Neuron (in vitro differentiated cells): Measurements from ENCODE around the gene BABAM2.

Experiments used
- H2AFZ ChIP-seq: one replicate; pipeline ENCODE4 v1.6.1; 2013; ENCODE audit warnings: low read depth, mild to moderate bottlenecking, inconsistent platforms, low read length, moderate library complexity
- H3K27me3 ChIP-seq: one replicate; pipeline ENCODE4 v1.6.1; 2013; ENCODE audit warnings: low read length; ENCODE audit not compliant: insufficient read depth
- H3K36me3 ChIP-seq: one replicate; pipeline ENCODE4 v1.6.1; 2013; ENCODE audit warnings: low read length; ENCODE audit not compliant: insufficient read depth
- H3K4me1 ChIP-seq: one replicate; pipeline ENCODE4 v1.6.1; 2013; ENCODE audit warnings: low read length; ENCODE audit not compliant: insufficient read depth
- H3K4me3 ChIP-seq: 2 replicates; pipeline ENCODE4 v1.5.1; 2013; ENCODE audit warnings: mild to moderate bottlenecking, low read length, moderate library complexity
- H3K9me3 ChIP-seq: one replicate; pipeline ENCODE4 v1.6.1; 2013; ENCODE audit warnings: low read length

Gene BABAM2

GRCh38 chr2:27885234-27885633 is 5.3 kb upstream of the BABAM2 start:
- no peaks in the 10 kb centered on the region for H3K36me3 ChIP-seq
- H2AFZ ChIP-seq = no peak overlapping the region
- H3K4me3 ChIP-seq = no peak overlapping the region
- H3K9me3 ChIP-seq = no peaks in the 10 kb centered on the region
- no peaks in the 10 kb centered on the region for H3K27me3 ChIP-seq
- H3K4me1 ChIP-seq = peaks cover 1% of the 10 kb centered on the region

- Histone ChIP-seq H3K27me3 (no peaks in the 10 kb centered on the region), H3K9me3 (no peaks in the 10 kb centered on the region), H3K4me1 (peaks cover 1% of the 10 kb centered on the region), H3K4me3 (no peak overlapping the region), H2AFZ (no peak overlapping the region), H3K36me3 (no peaks in the 10 kb centered on the region)
Observed at GRCh38 chr2:27885661-27886060, 4.9 kb upstream of the BABAM2 start.

DNA sequence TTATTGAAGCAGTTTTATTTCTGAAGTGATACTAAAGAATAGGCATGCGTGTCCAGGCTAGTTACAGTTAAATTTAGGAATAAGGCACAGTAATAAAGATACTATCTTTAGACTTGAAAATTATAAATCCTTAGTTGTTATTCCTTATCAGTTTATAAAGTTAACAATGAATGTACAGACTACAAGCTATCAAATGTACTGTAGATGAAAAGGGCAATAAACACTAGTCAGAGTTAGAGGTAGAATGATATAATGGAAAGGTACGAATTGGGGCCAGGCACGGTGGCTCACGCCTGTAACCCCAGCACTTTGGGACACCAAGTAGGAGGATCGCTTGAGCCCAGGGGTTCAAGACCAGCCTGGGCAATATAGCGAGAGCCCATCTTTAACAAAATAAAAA is 4.2 kb upstream of the BABAM2 start:
- Histone ChIP-seq H3K4me1 (peaks cover 2% of the 10 kb centered on the region), H3K27me3 (no peaks in the 10 kb centered on the region), H3K4me3 (no peak overlapping the region), H2AFZ (no peak overlapping the region), H3K36me3 (no peaks in the 10 kb centered on the region), H3K9me3 (no peaks in the 10 kb centered on the region)

- Histone ChIP-seq H2AFZ (no peak overlapping the region), H3K9me3 (no peaks in the 10 kb centered on the region), H3K36me3 (no peaks in the 10 kb centered on the region), H3K27me3 (no peaks in the 10 kb centered on the region), H3K4me3 (no peak overlapping the region), H3K4me1 (peaks cover 7% of the 10 kb centered on the region)
Observed at GRCh38 chr2:27887111-27887510, 3.4 kb upstream of the BABAM2 start.

GRCh38 chr2:27887830-27888229 is 2.7 kb upstream of the BABAM2 start:
- Histone ChIP-seq H3K4me1 (peaks cover 7% of the 10 kb centered on the region), H3K27me3 (no peaks in the 10 kb centered on the region), H2AFZ (no peak overlapping the region), H3K36me3 (no peaks in the 10 kb centered on the region), H3K9me3 (no peaks in the 10 kb centered on the region), H3K4me3 (no peak overlapping the region)

GRCh38 chr2:27888790-27889189 is 1.7 kb upstream of the BABAM2 start:
- Histone ChIP-seq H3K4me3 (no peak overlapping the region), H2AFZ (no peak overlapping the region)

GRCh38 chr2:27889774-27890145 is 769 bp upstream of the BABAM2 start:
- Histone ChIP-seq H3K4me3 (peak overlapping the region; percentile 58), H3K27me3 (no peaks in the 10 kb centered on the region), H3K9me3 (no peaks in the 10 kb centered on the region), H2AFZ (peak overlapping the region; percentile 52), H3K36me3 (no peaks in the 10 kb centered on the region), H3K4me1 (peaks cover 7% of the 10 kb centered on the region)

More at GRCh38 chr2:27888790-27889189, 1.7 kb upstream of the BABAM2 start:
- H3K27me3 ChIP-seq = no peaks in the 10 kb centered on the region
- peaks cover 7% of the 10 kb centered on the region for H3K4me1 ChIP-seq
- no peaks in the 10 kb centered on the region for H3K36me3 ChIP-seq
- H3K9me3 ChIP-seq = no peaks in the 10 kb centered on the region

GRCh38 chr2:27890924-27891672 is 569 bp downstream of the BABAM2 start:
- Histone ChIP-seq H3K9me3 (no peaks in the 10 kb centered on the region), H3K27me3 (no peaks in the 10 kb centered on the region), H3K4me3 (peak overlapping the region; percentile 58), H2AFZ (peak overlapping the region; percentile 52), H3K36me3 (peaks cover 3% of the 10 kb centered on the region), H3K4me1 (peaks cover 7% of the 10 kb centered on the region)

- no peaks in the 10 kb centered on the region for H3K27me3 ChIP-seq
- H3K36me3 ChIP-seq = peaks cover 8% of the 10 kb centered on the region
- H3K4me3 ChIP-seq = peak overlapping the region; percentile 58
- no peaks in the 10 kb centered on the region for H3K9me3 ChIP-seq
- H3K4me1 ChIP-seq = peaks cover 7% of the 10 kb centered on the region
- H2AFZ ChIP-seq = peak overlapping the region; percentile 52
Observed at GRCh38 chr2:27891673-27892105, 1.2 kb downstream of the BABAM2 start.

DNA sequence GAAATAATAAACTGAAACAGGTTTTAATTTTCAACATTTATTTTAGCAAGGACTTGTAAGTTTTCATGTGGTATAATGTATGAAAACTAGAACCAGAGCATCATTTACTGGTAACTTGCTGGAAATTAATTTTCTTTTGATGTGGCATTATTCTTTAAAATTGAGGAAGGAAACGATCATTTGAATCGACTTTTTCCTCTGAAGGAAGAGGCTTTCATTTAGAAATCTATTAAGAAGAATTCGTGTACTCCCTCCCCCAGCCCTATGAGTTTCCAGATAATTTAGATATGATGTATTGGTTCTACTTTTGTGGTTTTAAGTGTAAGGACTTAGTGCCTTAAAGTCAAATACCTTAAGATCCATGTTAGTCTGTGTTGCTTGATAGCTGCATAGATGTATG is 2.5 kb downstream of the BABAM2 start:
- no peaks in the 10 kb centered on the region for H3K27me3 ChIP-seq
- peaks cover 7% of the 10 kb centered on the region for H3K4me1 ChIP-seq
- no peak overlapping the region for H3K4me3 ChIP-seq
- no peak overlapping the region for H2AFZ ChIP-seq
- H3K36me3 ChIP-seq = peaks cover 14% of the 10 kb centered on the region
- peaks cover 2% of the 10 kb centered on the region for H3K9me3 ChIP-seq

GRCh38 chr2:27897717-27898116 is 7.2 kb downstream of the BABAM2 start:
- Histone ChIP-seq H3K4me3 (no peak overlapping the region), H3K4me1 (no peaks in the 10 kb centered on the region), H2AFZ (no peak overlapping the region), H3K27me3 (no peaks in the 10 kb centered on the region), H3K36me3 (peaks cover 20% of the 10 kb centered on the region), H3K9me3 (peaks cover 2% of the 10 kb centered on the region)

DNA sequence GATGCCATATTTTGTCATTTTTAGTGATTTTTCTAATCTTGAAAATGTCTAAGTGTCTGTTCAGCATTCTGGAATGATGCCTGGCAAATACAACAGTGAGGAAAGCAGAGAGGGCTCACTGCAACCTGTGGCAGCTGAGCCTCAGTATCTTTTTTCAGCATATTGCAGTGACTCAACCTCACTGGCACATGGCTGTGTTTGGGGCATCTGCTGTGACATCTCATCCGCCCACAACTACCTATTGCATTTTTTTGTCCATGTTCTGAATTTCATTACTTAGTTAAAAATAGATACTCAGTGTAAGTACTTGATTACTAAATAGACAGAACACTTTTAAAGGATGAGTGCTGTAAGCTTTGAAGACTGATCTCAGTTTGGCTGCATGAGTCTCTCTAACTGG is 10.7 kb downstream of the BABAM2 start:
- no peaks in the 10 kb centered on the region for H3K4me1 ChIP-seq
- H3K9me3 ChIP-seq = peaks cover 2% of the 10 kb centered on the region
- peaks cover 18% of the 10 kb centered on the region for H3K36me3 ChIP-seq
- no peaks in the 10 kb centered on the region for H3K27me3 ChIP-seq
- H2AFZ ChIP-seq = no peak overlapping the region
- H3K4me3 ChIP-seq = no peak overlapping the region

DNA sequence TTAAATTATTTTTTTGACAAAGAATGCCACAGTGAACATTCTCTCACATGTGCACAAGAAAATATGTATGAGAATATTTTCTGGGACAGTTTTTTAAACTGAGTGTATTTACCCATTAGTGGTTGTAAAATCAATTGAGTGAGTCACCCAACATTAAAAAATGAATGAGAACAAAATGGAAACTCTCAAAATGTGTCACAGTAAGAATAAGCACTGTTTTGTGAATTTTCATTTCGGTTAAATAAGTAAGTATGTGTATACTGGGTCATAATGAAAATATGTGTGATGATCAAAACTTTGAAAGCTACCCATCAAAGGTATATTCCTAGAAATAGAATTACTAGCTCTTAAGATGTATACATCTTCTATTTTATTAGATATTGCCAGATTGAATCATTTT is 11.6 kb downstream of the BABAM2 start:
- Histone ChIP-seq H3K27me3 (no peaks in the 10 kb centered on the region), H3K9me3 (no peaks in the 10 kb centered on the region), H3K4me3 (no peak overlapping the region), H3K36me3 (peaks cover 10% of the 10 kb centered on the region), H2AFZ (no peak overlapping the region), H3K4me1 (no peaks in the 10 kb centered on the region)

DNA sequence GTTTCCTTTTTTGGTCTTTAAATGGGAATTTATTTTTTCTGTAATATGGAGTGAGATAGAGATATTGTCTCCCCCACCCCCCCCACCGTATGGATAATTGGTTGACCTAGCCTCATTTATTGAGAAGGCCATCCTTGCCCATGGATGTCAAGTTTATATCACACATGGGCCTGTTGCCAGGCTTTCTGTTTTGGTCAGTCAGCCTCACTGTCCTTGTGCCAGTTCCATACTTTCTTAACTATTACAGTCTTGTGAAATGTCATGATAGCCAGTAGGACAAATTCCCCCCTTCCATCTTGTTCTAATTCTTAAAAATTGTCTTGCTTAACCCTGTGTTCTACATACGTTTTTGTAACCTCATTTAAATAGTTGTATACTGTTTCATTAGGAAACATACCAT is 12.5 kb downstream of the BABAM2 start:
- Histone ChIP-seq H2AFZ (no peak overlapping the region), H3K9me3 (no peaks in the 10 kb centered on the region), H3K36me3 (peaks cover 8% of the 10 kb centered on the region), H3K27me3 (no peaks in the 10 kb centered on the region), H3K4me3 (no peak overlapping the region), H3K4me1 (no peaks in the 10 kb centered on the region)
